GM18499 (cell line): ENCODE measurements around the gene OR6S1.

Experiments used
- ATAC-seq: cut with Tn5 transposase; IDR thresholded peaks from one replicate; pipeline ENCODE4 v1.9.1; 2021; ENCODE audit warnings: moderate number of reproducible peaks; ENCODE audit not compliant: insufficient read depth, unreplicated experiment

Gene OR6S1

GRCh38 chr14:20641591-20641990 is at the start of gene OR6S1:
OR6S1 (minus strand) TSS chr14:20641691; CDS start chr14:20641691, 0 bp downstream.
- no peak for ATAC-seq

- no peak for ATAC-seq
Observed at GRCh38 chr14:20690848-20691640, 49.6 kb upstream of the OR6S1 start.

GRCh38 chr14:20688167-20688839 is 46.8 kb upstream of the OR6S1 start, which contains the start of gene ANG:
ANG (plus strand) TSS chr14:20688764; CDS start chr14:20693565, 4,801 bp downstream.
- no peak for ATAC-seq

GRCh38 chr14:20687362-20688166 is 46.1 kb upstream of the OR6S1 start:
- ATAC-seq: no peak

- ATAC-seq: no peak
Observed at GRCh38 chr14:20686386-20687143, 45.1 kb upstream of the OR6S1 start.

GRCh38 chr14:20684662-20685456 is 43.4 kb upstream of the OR6S1 start:
- ATAC-seq: no peak

- no peak for ATAC-seq
Observed at GRCh38 chr14:20683891-20684661, 42.6 kb upstream of the OR6S1 start, which contains the start of gene RNASE4. RNASE4 (plus strand) TSS chr14:20684560; CDS start chr14:20699372, 14,812 bp downstream.

- no peak for ATAC-seq
Observed at GRCh38 chr14:20683125-20683890, 41.8 kb upstream of the OR6S1 start.

- no peak for ATAC-seq
Observed at GRCh38 chr14:20682435-20683124, 41.1 kb upstream of the OR6S1 start.

GRCh38 chr14:20682127-20682434 is 40.6 kb upstream of the OR6S1 start:
- ATAC-seq: no peak

- ATAC-seq: no peak
Observed at GRCh38 chr14:20681348-20682126, 40.0 kb upstream of the OR6S1 start.

- no peak for ATAC-seq
Observed at GRCh38 chr14:20680843-20681347, 39.4 kb upstream of the OR6S1 start.

GRCh38 chr14:20680363-20680762 is 38.9 kb upstream of the OR6S1 start:
- no peak for ATAC-seq

- ATAC-seq: no peak
Observed at GRCh38 chr14:20679907-20680306, 38.4 kb upstream of the OR6S1 start.

- ATAC-seq: no peak
Observed at GRCh38 chr14:20676072-20676471, 34.6 kb upstream of the OR6S1 start.

GRCh38 chr14:20675669-20676068 is 34.2 kb upstream of the OR6S1 start:
- no peak for ATAC-seq
